Thoracic aorta (tissue), 2 donors: ENCODE data around the gene TRPM2. TPM values are rescaled to one million over a fixed set of nuclear protein-coding genes. Genes with fewer than 3 reads are reported as not detected.
A peak's percentile ranks its signal among the peaks of the same experiment; 100 is the strongest.

Experiments
- ATAC-seq: fragments of 150-250 bp; one replicate; pipeline ENCODE4 v1.8.0; 2017; ENCODE audit warnings: low read depth; ENCODE audit not compliant: insufficient number of reproducible peaks, low FRiP score
- DNase-seq: peaks from one replicate; pipeline ENCODE4 v3.0.0-alpha.2; 2020; ENCODE audit warnings: low spot score
- H3K27ac ChIP-seq, 2 donors: fragments of 200-600 bp; sonication (generic); 1 replicate in 1 of 2; 2 replicates in 1 of 2; pipeline ENCODE4 v1.5.1; 2016; ENCODE audit warnings: mild to moderate bottlenecking in 2 of 2, moderate library complexity in 2 of 2
- H3K27me3 ChIP-seq: fragments of 200-600 bp; sonication (generic); replicated peaks from 2 replicates; pipeline ENCODE4 v1.6.0; 2016; ENCODE audit warnings: mild to moderate bottlenecking; ENCODE audit not compliant: insufficient read depth
- H3K36me3 ChIP-seq: fragments of 200-600 bp; sonication (generic); one replicate; pipeline ENCODE4 v1.5.1; 2016
- H3K4me1 ChIP-seq, 2 donors: fragments of 200-600 bp; sonication (generic); 1 replicate in 1 of 2; 2 replicates in 1 of 2; pipeline versions ENCODE4 v1.5.1 to v1.6.0; 2016; ENCODE audit warnings: low read depth in 2 of 2, mild to moderate bottlenecking in 1 of 2; ENCODE audit not compliant: control insufficient read depth in 1 of 2
- H3K4me3 ChIP-seq: fragments of 200-600 bp; sonication (generic); 2 replicates; pipeline ENCODE4 v1.5.1; 2016; ENCODE audit warnings: mild to moderate bottlenecking
- H3K9me3 ChIP-seq: fragments of 200-600 bp; sonication (generic); 2 replicates; pipeline ENCODE4 v1.5.1; 2016
- CTCF ChIP-seq: fragments of 200-600 bp; sonication (generic); IDR thresholded peaks from one replicate; pipeline ENCODE4 v1.5.1; 2019; ENCODE audit warnings: antibody characterized with exemption
- total RNA-seq, 2 donors: library from RNA; depleted of rRNA; stranded (reverse); fragments of >200 nt; gene quantifications; one replicate each; pipeline versions ENCODE4 v1.1.0 to v1.2.3, GENCODE V29; 2016

TRPM2 gene
- 10 to 100 TPM; 10.4 to 12.9 TPM for total RNA-seq

- Histone ChIP-seq H3K4me1 (peaks cover 0 to 4% of the 10 kb centered on the region in 2 donors), H3K36me3 (no peaks in the 10 kb centered on the region), H3K27me3 (no peaks in the 10 kb centered on the region), H3K9me3 (no peaks in the 10 kb centered on the region), H3K27ac (peak within 1 kb of the TSS in 1 of 2 donors; percentile 49), H3K4me3 (peak within 1 kb of the TSS; percentile 57)
- no peak for ATAC-seq
- no peak for DNase-seq
- TF ChIP-seq CTCF: no peak
Measured at GRCh38 chr21:44353191-44353970, at the start of gene TRPM2. TRPM2 (plus strand) TSS chr21:44353621; CDS start chr21:44353701, 80 bp downstream.

GRCh38 chr21:44304011-44304616 lies 49.3 kb upstream of the TRPM2 start:
- Histone ChIP-seq H3K4me1 (peaks cover 26 to 49% of the 10 kb centered on the region in 2 donors), H3K9me3 (no peaks in the 10 kb centered on the region), H3K27me3 (no peaks in the 10 kb centered on the region), H3K36me3 (no peaks in the 10 kb centered on the region), H3K27ac (peak overlapping the region in 1 of 2 donors; percentile 59), H3K4me3 (no peak overlapping the region)
- no peak for ATAC-seq
- no peak for DNase-seq
- TF ChIP-seq CTCF: no peak

- Histone ChIP-seq H3K36me3 (peaks cover 3% of the 10 kb centered on the region), H3K4me3 (no peak overlapping the region), H3K27me3 (no peaks in the 10 kb centered on the region), H3K9me3 (no peaks in the 10 kb centered on the region), H3K27ac (no peak overlapping the region), H3K4me1 (peaks cover 23 to 45% of the 10 kb centered on the region in 2 donors)
- ATAC-seq (no peak), DNase-seq (no peak)
- TF ChIP-seq CTCF: peak; percentile 51
Measured at GRCh38 chr21:44304877-44305293, 48.5 kb upstream of the TRPM2 start.

GRCh38 chr21:44305691-44306090 lies 47.7 kb upstream of the TRPM2 start:
- Histone ChIP-seq H3K27me3 (no peaks in the 10 kb centered on the region), H3K4me1 (peaks cover 23 to 44% of the 10 kb centered on the region in 2 donors), H3K4me3 (no peak overlapping the region), H3K27ac (no peak overlapping the region), H3K36me3 (peaks cover 11% of the 10 kb centered on the region), H3K9me3 (no peaks in the 10 kb centered on the region)
- DNase-seq (no peak), ATAC-seq (no peak)
- TF ChIP-seq CTCF: no peak

GRCh38 chr21:44306936-44307704 lies 46.3 kb upstream of the TRPM2 start:
- no peak for TF ChIP-seq CTCF
- Histone ChIP-seq H3K27ac (no peak overlapping the region), H3K4me3 (no peak overlapping the region), H3K27me3 (no peaks in the 10 kb centered on the region), H3K36me3 (peaks cover 26% of the 10 kb centered on the region), H3K9me3 (no peaks in the 10 kb centered on the region), H3K4me1 (peaks cover 10 to 30% of the 10 kb centered on the region in 2 donors)
- no peak for DNase-seq
- no peak for ATAC-seq
